Dendritic cell treated with granulocyte-macrophage colony-stimulating factor and Interleukin-4, amounts not matched to agents 40 ng/mL and 50 ng/mL, for 4 days (primary cell): ENCODE results near the gene PIGQ.

Experiments
- H3K27ac Mint-ChIP-seq: one replicate; pipeline ENCODE4 v1.8.0; 2022; ENCODE audit warnings: mild to moderate bottlenecking, mixed read lengths
- H3K27me3 Mint-ChIP-seq: one replicate; pipeline ENCODE4 v1.8.0; 2022; ENCODE audit warnings: mild to moderate bottlenecking, mixed read lengths
- H3K36me3 Mint-ChIP-seq: one replicate; pipeline ENCODE4 v1.8.0; 2022; ENCODE audit warnings: low read depth, mixed read lengths
- H3K4me1 Mint-ChIP-seq: one replicate; pipeline ENCODE4 v1.8.0; 2022; ENCODE audit warnings: low read depth, mixed read lengths
- H3K4me3 Mint-ChIP-seq: one replicate; pipeline ENCODE4 v1.8.0; 2022; ENCODE audit warnings: mild to moderate bottlenecking, moderate library complexity, mixed read lengths
- H3K9me3 Mint-ChIP-seq: one replicate; pipeline ENCODE4 v1.8.0; 2022; ENCODE audit warnings: mixed read lengths
- intact Hi-C: fragments of 100-400 bp; cut with micrococcal nuclease; formaldehyde crosslinking; loops from one replicate; pipeline ENCODE4 v1.15.0; 2022

PIGQ gene

GRCh38 chr16:540645-541340, 29.0 kb upstream of the PIGQ start:
- H3K27ac Mint-ChIP-seq, result no peak overlapping the region
- peaks cover under 1% of the 10 kb centered on the region for H3K4me1 Mint-ChIP-seq
- no peak overlapping the region for H3K4me3 Mint-ChIP-seq
- H3K9me3 Mint-ChIP-seq, result no peaks in the 10 kb centered on the region
- intact Hi-C loops, result no loop called here
- H3K36me3 Mint-ChIP-seq, result peaks cover 92% of the 10 kb centered on the region
- H3K27me3 Mint-ChIP-seq, result no peaks in the 10 kb centered on the region

- intact Hi-C loops, result no loop called here
- H3K4me3 Mint-ChIP-seq, result no peak overlapping the region
- H3K27ac Mint-ChIP-seq, result no peak overlapping the region
- no peaks in the 10 kb centered on the region for H3K9me3 Mint-ChIP-seq
- H3K36me3 Mint-ChIP-seq, result peaks cover 90% of the 10 kb centered on the region
- H3K4me1 Mint-ChIP-seq, result no peaks in the 10 kb centered on the region
- no peaks in the 10 kb centered on the region for H3K27me3 Mint-ChIP-seq
Observed at GRCh38 chr16:543301-544164, 26.2 kb upstream of the PIGQ start.

DNA sequence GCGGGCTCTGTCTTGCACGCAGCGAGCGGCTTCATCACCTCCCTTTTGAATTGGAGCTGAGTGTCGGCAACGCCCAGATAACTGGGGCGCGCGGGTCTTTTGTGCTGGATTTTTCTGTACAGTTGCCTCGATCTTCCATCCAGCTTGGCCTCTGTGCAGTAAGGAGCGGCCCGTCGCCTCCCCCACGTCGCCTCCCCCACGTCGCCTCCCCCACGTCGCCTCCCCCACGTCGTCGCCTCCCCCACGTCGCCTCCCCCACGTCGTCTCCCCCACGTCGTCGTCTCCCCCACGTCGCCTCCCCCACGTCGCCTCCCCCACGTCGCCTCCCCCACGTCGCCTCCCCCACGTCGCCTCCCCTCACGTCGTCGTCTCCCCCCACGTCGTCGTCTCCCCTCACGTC, 25.3 kb upstream of the PIGQ start:
- H3K36me3 Mint-ChIP-seq, result peaks cover 90% of the 10 kb centered on the region
- no peak overlapping the region for H3K27ac Mint-ChIP-seq
- no peak overlapping the region for H3K4me3 Mint-ChIP-seq
- no peaks in the 10 kb centered on the region for H3K4me1 Mint-ChIP-seq
- H3K9me3 Mint-ChIP-seq, result no peaks in the 10 kb centered on the region
- no peaks in the 10 kb centered on the region for H3K27me3 Mint-ChIP-seq
- intact Hi-C loops, result no loop called here

GRCh38 chr16:546909-547770, 22.6 kb upstream of the PIGQ start:
- Mint-ChIP-seq H3K27ac (no peak overlapping the region), H3K9me3 (no peaks in the 10 kb centered on the region), H3K4me1 (no peaks in the 10 kb centered on the region), H3K36me3 (peaks cover 88% of the 10 kb centered on the region), H3K4me3 (no peak overlapping the region), H3K27me3 (no peaks in the 10 kb centered on the region)
- intact Hi-C loops, result no loop called here

GRCh38 chr16:548586-548985, 21.2 kb upstream of the PIGQ start:
- Mint-ChIP-seq H3K9me3 (no peaks in the 10 kb centered on the region), H3K4me3 (no peak overlapping the region), H3K27me3 (no peaks in the 10 kb centered on the region), H3K4me1 (no peaks in the 10 kb centered on the region), H3K27ac (no peak overlapping the region), H3K36me3 (peaks cover 89% of the 10 kb centered on the region)
- intact Hi-C loops, result no loop called here

- Mint-ChIP-seq H3K27ac (no peak overlapping the region), H3K36me3 (peaks cover 93% of the 10 kb centered on the region), H3K9me3 (no peaks in the 10 kb centered on the region), H3K27me3 (no peaks in the 10 kb centered on the region), H3K4me3 (no peak overlapping the region), H3K4me1 (no peaks in the 10 kb centered on the region)
- intact Hi-C loops, result no loop called here
Observed at GRCh38 chr16:549544-550263, 20.1 kb upstream of the PIGQ start.

GRCh38 chr16:551210-551609, 18.6 kb upstream of the PIGQ start:
- Mint-ChIP-seq H3K36me3 (peaks cover 83% of the 10 kb centered on the region), H3K9me3 (no peaks in the 10 kb centered on the region), H3K4me1 (no peaks in the 10 kb centered on the region), H3K4me3 (no peak overlapping the region), H3K27ac (no peak overlapping the region), H3K27me3 (no peaks in the 10 kb centered on the region)
- intact Hi-C loops, result no loop called here

GRCh38 chr16:552171-552570, 17.6 kb upstream of the PIGQ start:
- intact Hi-C loops, result no loop called here
- no peaks in the 10 kb centered on the region for H3K9me3 Mint-ChIP-seq
- no peak overlapping the region for H3K27ac Mint-ChIP-seq
- peaks cover 1% of the 10 kb centered on the region for H3K27me3 Mint-ChIP-seq
- H3K4me1 Mint-ChIP-seq, result no peaks in the 10 kb centered on the region
- no peak overlapping the region for H3K4me3 Mint-ChIP-seq
- peaks cover 74% of the 10 kb centered on the region for H3K36me3 Mint-ChIP-seq

DNA sequence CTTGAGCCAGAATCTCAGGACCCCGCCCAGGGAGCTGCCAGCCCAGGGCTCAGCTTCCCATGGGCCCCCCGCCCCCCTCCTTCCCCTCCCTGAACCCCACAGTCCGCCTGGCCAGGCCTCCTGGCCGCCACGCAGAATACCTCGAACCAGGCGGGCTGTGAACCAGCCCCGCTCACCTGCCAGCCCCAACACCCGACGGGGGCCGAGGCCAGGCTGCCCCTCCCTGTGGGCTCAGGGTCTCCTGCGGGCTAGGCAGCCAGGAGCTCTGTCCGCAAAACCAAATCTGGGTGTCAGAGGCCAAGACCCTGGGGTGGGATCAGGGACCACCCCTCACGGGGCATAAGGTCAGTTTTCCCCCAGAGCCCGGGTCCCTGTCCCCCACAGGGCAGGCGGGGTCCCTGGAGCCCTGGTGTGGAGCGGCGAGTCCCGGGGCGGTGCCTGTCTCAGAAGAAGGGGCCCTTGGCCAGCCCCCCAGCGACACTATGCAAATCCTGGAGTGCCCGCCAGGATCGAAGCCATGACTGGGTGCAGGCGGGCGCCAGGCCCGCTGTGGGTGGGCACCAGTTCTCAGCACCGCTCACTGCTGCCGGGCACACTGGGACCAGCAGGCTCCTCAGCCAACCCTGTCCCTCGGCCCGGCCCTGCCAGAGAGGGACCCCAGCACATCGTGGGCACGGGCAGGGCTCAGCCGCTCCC, 16.0 kb upstream of the PIGQ start:
- Mint-ChIP-seq H3K27me3 (peaks cover 17% of the 10 kb centered on the region), H3K36me3 (peaks cover 58% of the 10 kb centered on the region), H3K9me3 (no peaks in the 10 kb centered on the region), H3K4me1 (no peaks in the 10 kb centered on the region), H3K4me3 (no peak overlapping the region), H3K27ac (no peak overlapping the region)
- intact Hi-C loops, result no loop called here

GRCh38 chr16:554297-554621, 15.5 kb upstream of the PIGQ start:
- no peak overlapping the region for H3K27ac Mint-ChIP-seq
- peaks cover 22% of the 10 kb centered on the region for H3K27me3 Mint-ChIP-seq
- intact Hi-C loops, result no loop called here
- H3K4me1 Mint-ChIP-seq, result no peaks in the 10 kb centered on the region
- peaks cover 53% of the 10 kb centered on the region for H3K36me3 Mint-ChIP-seq
- no peaks in the 10 kb centered on the region for H3K9me3 Mint-ChIP-seq
- no peak overlapping the region for H3K4me3 Mint-ChIP-seq

- intact Hi-C loops, result no loop called here
- no peaks in the 10 kb centered on the region for H3K9me3 Mint-ChIP-seq
- no peak overlapping the region for H3K4me3 Mint-ChIP-seq
- peaks cover 26% of the 10 kb centered on the region for H3K27me3 Mint-ChIP-seq
- no peak overlapping the region for H3K27ac Mint-ChIP-seq
- peaks cover 48% of the 10 kb centered on the region for H3K36me3 Mint-ChIP-seq
- H3K4me1 Mint-ChIP-seq, result no peaks in the 10 kb centered on the region
Observed at GRCh38 chr16:554640-555365, 15.0 kb upstream of the PIGQ start.

DNA sequence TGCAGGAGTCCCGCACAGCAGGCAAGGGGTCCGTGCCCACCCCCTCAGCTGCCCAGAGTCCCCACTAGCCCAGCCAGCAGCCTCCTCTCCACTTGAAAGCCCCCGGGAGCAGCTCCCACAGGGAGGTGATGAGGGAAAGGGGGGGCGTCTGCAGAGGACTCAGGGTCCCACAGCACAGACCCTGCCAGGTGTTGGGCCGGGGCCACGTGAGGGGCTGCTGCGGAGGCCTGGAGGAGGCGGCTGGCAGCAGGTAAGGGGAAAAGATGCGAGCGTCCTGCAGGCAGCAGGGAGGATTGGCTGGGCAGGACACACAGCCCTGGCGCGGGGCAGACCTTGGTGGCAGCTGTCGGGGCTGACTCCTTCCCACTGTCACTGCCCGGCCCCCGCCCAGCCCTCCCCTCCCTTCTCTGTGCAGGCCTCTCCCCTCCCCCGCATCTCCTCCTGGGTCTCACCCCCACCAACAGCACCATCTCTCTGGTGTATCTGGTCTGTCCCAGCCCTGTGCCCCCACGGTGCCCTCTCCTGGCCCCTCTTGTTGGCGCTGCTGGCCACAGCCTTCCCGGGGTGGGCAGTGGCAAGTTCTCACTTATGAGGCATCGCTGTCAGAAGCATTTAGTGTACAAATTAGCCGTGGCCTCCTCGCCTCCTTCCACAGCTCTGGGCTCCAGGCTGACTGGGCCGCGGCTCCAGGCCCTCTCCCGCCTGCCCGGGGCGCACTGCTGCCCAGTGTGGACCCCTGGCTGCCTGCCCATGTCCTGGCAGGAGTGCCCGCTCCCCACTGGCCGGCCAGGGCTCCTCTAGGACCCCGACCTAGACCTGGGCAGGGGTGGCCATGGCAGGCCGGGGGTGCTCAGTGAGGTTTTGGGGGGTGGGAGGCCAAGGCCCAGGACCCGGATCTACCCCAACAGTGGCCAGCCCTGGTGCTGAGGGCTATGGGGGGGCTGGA, 14.0 kb upstream of the PIGQ start:
- H3K36me3 Mint-ChIP-seq, result peaks cover 40% of the 10 kb centered on the region
- intact Hi-C loops, result no loop called here

More for the DNA sequence above, 14.0 kb upstream of the PIGQ start:
- Mint-ChIP-seq H3K4me3 (no peak overlapping the region), H3K4me1 (no peaks in the 10 kb centered on the region), H3K27ac (no peak overlapping the region), H3K9me3 (no peaks in the 10 kb centered on the region), H3K27me3 (peaks cover 26% of the 10 kb centered on the region)
